ENCODE measurements around the gene KRT16.

KRT16 gene

GRCh38 chr17:41561554-41561953 is 51.0 kb downstream of the KRT16 start:
- Histone ChIP-seq H3K9ac (ENCODE audit: low read length) (no peak overlapping the region), H3K27me3 (ENCODE audit: control insufficient read depth, insufficient read depth, low read length) (peaks cover 21% of the 10 kb centered on the region), H3K4me1 (ENCODE audit: control insufficient read depth, insufficient read depth, low read length) (no peaks in the 10 kb centered on the region), H3K36me3 (ENCODE audit: control insufficient read depth, insufficient read depth, low read length) (no peaks in the 10 kb centered on the region), H3K4me3 (ENCODE audit: low read length) (no peak overlapping the region), H3K9me3 (ENCODE audit: control insufficient read depth, low read length) (no peaks in the 10 kb centered on the region)
